ENCODE data around the gene TAF3.

The TAF3 gene

DNA sequence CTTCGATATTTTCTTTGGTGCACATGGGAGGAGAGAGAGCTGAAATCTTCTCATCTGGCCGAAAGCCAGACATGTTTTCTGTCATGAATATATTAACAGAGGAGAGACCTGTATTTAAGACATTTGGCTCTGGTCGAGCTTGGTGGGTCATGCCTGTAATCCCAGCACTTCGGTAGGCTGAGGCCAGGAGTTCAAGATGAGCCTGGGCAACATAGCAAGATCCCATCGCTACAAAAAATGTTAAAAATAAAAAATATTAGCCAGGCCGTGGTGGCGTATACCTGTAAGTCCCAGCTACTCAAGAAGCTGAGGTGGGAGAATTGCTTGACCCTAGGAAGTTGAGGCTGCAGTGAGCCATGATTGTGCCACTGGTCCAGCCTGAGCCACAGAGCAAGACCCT, 214.3 kb downstream of the TAF3 start:
- no peak for DNase-seq (ENCODE audit: low read depth in 2 of 2)

DNA sequence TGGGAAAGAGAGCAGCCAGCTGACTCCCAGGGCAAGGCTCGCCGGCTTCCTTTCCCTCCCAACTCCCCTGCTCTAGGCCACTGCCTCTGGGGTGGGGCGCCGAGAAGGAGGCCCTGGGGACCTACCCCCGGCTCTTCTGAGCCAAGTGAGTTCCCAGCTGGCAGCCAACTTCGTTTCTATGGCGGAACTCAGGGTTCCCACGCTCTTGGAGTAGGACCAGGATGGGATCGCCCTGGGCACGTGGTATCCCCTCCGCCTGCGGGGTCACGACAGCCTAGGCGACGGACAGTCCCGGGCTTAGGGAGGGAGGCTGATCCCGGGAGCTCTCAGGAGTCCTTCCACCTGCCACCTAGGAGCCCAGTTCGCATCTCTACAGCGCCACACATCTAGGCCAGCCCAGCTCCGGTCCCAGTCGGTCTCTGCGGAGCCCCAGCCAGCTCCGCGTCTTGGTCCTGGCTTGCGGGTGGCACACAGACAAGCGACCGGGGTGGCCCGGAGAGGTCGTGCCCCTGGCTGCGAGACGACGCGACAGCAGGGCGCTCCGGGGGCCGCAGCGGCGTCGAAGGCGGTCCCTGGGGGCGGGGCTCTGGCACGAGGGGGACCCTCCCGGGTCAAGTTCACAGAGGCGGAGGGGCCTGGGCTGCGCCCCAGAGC, 215.6 kb downstream of the TAF3 start:
- DNase-seq (ENCODE audit: low read depth in 2 of 2) = no peak

DNA sequence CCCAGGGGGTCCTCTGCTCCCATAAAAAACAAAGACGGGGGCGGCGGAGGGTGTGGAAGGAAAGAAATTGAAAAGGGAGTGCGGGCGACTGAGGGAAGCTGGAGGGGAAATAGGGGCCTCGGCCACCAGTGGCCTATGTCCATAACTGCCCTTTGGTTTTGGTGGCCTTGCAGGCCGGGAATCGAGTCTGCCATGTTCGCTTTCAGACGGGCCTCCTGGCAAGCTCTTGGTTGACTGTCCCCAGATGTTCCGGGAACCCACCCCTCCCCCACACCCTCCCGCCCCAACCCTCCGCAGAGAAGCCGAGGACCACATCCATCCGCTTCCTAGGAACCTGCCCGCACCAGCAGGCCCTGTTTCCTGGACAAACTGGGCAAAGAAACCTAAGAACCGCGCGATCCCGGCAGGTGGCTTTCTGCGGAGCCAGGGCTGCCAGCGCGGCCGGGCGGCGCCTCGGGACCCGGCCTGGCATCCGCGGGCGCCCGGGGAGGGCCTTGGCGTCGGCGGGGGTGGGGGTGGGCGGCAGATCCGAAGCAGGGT, 216.2 kb downstream of the TAF3 start:
- no peak for DNase-seq (ENCODE audit: low read depth in 2 of 2)

DNA sequence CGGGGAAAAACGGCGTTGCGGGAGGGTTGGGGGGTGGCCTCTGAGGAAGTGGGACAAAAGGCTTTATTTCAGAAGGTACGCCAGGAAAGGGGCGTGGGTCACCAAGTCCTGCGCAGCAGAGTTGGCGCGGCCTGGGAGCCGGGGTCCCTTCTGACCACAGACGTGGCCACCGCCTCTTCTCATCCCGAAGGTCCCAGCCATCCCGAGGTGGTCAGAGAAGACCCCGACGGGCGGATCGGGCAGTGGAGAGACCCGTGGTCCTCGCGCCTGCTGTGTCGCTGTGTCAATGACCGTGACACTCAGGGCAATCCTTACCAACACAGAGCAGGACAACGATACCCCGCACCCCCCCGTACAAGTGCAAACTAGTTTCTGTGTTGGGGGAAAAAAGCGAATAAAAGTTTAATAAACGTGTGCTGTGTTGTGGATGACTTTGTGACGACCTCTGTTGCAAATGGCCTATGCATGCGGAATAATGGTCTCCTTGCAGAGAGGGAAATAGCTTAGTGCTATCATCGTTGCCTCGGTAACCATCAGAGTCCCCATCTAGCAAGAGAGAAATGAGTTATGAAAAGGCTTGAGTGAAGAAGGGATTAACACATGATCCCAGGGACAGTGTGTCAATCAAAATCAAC, 216.8 kb downstream of the TAF3 start:
- DNase-seq (ENCODE audit: low read depth in 2 of 2) = no peak

GRCh38 chr10:8035641-8036470, 217.6 kb downstream of the TAF3 start:
- DNase-seq (ENCODE audit: low read depth in 2 of 2) = no peak

DNA sequence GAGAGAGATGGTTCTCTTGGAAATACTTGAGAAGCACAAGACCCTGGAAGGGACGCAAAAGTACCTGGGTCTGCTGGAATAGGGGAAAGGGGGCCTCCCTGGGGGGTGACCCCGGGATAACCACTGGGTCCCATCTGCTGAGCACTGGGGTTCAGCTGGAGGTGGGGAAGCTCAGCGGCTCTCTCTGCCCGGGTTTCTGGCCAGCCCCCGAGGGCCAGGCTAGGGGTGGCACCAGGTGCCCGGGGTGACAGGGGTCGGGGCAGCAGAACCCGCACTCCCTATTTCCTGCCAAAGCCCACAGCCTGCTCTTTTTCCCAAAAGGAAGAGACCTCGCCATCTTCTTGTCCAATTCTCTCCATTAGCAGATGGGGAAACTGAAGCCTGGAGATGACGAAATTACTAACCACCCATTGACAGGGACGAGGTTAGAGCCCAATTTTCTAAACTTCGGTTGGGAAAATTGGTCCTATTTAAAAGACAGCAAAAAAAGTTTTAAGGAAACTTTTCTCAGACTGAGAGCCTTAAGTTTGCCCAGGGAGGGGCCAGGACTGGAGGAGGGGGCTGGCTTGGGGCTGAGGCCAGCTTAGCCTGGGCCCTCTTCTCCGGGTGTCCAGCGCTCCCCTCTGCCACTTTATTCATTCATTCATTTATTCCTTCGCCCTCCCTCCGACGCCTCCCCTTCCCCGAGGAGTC, 218.3 kb downstream of the TAF3 start:
- DNase-seq (ENCODE audit: low read depth in 2 of 2) = no peak

DNA sequence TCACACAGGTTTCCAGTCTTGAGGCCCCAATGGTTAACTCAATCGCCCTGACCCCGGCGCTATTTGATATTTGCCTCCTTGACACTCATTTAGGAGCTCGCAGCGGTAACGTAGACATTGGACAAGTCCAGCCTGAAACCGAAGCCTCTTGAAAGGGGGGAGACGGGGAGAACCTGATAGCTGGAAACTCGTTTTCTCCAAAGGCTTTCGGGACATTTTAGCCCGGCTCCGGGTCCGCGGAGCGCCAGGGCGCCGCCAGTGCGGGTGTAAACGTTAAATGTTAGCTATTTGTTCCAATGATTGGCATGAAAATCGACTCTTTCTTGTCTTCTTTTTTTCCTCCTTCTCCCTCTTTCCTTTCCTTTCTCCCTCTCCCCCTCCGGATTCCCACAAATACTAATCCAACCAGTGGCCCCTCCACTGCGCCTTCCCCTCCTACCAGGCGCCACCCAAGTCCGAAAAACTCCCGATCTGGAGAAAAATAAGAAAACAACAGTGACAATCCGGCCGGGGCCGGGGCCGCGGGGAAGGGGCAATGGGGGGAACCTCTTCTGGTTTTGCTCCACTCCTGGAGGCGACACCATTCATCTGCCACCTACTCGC, 219.0 kb downstream of the TAF3 start:
- DNase-seq (ENCODE audit: low read depth in 2 of 2) = no peak

DNA sequence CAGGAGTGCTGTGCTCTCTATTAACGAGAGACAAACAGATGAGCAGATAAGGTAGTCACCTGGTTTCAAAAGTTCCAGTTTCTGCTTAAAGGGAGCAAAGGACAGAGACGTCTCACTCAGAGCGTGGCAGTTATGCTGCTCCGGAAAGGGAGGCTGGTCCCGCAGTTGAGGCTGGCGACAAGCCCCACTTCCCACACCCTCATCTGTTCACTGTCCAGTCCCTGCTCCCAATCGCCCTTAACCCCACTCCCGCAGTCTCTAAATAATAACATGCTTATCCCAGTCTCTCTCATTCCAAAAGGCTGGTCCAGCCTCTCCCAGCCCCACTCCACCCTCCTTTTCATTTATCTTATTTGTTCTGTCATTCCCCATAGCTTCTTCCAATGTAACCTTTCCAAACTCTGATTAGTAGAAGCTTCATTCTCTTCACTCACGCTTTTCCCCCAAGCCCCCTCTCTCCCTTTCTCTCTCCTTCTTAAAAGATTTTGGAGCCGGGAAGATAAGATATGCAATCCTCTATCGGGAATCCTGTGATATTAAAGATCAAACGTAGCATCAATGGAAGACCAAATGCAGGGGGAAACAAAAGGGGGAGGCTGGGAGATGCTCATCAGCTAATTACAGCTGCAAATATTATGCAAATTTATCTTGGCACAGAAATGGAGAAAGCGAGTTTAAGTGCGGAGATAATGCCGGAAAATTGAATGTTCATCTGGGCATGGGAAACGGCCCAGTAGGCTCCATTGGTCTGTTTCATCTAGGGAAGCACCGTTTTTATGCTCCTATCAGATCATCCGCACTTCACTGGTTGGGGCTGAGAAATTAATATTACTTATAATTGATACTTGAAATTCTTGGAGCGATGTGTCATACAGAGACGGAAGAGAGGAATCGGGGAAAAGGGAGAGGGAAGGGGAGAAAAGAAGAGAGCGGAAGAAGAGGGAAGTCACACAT, 219.9 kb downstream of the TAF3 start:
- no peak for DNase-seq (ENCODE audit: low read depth in 2 of 2)

- DNase-seq (ENCODE audit: low read depth in 2 of 2) = no peak
These were observed 221.1 kb downstream of the TAF3 start for GRCh38 chr10:8039321-8039881.

DNA sequence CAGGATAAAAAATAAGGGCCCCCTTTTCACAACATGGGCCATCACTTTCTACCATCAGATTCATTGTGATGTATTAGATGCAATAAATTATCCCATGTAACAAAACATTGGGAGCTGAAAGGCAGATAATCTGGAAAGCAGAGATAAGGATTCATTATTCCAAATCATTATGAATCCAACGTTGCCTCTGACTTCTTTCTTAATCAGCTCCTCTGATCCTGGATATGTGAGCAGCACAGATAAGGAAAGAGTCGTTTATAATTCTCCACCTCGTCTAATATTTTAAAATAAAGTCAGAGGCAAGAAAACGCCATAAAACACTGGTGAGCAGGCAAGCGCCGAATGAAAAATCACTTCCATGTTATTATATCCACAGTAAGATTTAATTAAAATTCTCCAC, 222.3 kb downstream of the TAF3 start:
- DNase-seq (ENCODE audit: low read depth in 2 of 2) = no peak

DNA sequence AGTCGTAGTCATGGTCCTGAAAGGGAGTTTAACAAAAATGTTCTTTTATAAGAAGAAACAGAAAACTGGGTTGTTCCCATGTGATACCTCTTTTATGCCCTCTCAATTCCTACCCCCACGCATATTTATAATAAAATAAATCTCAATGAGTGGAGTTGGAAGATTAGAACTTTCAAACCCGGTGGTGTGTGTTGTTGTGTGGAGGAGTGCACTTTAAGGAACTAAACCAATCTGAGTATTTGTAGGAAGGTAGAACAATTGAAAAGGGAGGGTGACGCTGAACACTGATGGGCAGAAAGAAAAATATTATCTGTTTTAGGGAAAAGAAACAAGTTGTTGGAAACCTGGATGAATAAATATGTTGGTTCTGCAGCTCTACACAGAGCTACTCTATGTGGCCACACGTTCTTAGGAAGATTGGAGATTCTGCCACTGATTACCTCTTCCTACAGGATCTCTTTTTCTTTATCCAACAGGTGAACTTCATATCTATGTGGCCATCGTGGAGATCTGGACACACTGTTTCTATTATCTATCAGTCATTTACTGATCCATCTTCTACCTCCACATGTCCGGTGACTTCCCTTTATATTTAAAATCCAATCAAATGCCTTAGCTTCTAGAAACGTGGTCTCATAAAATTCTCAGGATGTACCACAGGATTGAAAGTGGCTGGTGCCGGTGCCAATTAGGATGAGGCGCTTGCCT, 223.1 kb downstream of the TAF3 start:
- no peak for DNase-seq (ENCODE audit: low read depth in 2 of 2)

DNA sequence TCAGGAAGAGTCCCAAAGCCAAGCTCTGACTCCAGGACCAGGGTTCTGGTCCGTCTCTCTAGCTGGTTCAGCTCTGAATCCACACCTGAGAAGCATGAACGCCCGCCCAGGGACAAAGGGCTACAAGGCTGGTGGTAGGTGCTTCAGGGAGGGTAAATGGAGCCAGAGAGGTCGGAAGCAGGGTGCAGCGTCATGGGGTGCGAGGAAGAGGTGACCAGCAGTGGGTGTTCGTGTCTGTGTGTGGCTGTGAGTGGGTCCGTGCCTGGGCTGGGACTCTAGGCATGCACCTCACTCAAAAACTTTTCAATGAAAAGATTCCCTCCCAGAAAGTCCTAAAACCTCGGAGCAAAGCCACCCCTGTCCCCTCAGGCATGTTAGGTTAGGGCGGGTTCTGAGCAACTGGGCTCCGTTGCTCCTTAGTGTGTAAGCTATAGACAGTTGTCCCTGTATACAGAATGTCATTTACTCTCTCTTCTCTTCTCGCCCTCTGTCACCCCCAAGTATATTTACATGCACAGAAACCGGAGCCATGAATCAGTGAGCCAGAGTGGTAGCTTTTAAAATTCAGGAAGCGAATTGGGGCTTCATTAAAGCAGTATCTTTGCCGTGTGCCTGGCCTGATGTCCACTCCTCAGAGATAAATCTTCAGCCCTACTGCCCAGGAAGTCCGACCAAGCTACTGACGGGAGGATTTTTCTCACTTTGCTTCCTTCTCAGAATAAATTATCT, 223.9 kb downstream of the TAF3 start:
- DNase-seq (ENCODE audit: low read depth in 2 of 2) = no peak

DNA sequence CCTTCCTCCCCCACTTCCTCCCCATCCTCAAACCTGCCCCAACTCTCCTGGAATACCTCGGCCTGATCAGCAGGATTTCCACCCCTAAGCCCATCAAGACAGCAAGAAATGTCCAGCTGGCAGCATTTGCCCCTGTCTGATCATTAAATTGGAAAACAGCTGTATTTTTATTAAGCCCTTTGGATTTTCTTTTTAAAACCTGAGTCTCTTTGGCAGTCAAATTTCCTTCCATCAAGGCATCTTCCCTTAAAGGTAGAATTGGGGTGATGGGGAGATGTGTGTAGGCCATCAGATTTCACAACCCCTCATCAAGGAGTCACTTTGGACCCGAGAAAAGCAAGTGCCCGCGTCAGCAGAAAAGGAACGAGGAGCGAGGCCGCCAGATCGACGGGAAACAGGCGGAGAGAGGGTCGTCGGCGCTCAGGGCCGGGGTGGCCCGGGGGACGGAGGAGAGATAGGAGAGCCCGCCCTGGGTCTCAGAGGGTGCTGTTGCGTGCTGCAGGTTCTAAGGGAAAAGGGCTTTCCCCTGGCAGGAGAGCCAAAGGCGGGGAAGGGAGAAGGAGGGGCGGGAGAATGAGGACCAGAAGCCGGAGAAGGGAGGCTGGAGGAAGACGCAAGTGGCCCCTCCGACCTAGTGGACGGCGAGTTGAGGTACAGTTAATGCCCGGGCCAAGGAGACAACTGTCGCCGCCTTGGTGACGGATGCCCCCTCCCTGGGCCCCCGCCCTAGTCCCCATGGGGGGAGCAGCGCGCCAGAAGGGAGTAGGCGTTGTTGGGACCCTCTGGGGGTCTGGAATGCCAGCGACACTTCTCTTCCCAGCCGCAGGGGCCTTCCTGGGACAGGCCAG, 224.6 kb downstream of the TAF3 start:
- DNase-seq (ENCODE audit: low read depth in 2 of 2) = no peak

DNA sequence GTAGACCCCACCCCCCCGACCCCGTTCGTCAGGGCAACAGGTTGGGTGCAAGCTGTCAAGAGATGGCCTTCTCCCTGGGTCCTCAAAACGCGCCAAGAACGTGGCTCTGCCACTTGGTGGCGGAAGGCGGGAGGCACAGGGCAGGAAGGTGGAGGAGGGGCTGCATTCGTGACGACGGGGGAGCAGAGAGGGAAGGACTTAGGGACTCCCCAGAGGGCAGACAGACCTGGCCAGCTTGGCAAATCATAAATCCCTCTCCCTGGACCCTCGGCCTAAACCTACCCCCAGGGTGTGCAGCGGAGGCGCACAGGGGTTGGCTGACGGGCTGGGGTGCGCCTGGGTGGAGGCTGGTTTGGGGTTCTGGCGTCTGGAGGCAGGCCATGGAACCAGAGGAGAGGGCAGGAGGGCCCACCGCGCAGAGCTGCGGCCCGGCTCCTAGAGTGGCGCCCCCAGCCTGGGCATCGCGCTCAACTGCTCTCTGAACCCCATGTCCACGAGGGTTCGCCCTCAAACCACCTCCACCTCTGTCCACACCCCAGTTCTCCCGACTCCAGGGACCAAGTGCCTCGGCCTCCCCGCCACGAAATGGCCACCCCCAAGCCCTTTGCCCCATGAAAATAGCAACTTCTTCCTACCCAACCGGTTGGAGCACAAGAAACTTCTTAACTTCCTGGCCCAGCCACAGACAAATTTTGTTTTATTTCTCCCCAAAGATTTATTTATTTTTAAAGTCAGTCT, 225.4 kb downstream of the TAF3 start:
- no peak for DNase-seq (ENCODE audit: low read depth in 2 of 2)

GRCh38 chr10:8044331-8044907, 226.1 kb downstream of the TAF3 start:
- DNase-seq (ENCODE audit: low read depth in 2 of 2) = no peak

DNA sequence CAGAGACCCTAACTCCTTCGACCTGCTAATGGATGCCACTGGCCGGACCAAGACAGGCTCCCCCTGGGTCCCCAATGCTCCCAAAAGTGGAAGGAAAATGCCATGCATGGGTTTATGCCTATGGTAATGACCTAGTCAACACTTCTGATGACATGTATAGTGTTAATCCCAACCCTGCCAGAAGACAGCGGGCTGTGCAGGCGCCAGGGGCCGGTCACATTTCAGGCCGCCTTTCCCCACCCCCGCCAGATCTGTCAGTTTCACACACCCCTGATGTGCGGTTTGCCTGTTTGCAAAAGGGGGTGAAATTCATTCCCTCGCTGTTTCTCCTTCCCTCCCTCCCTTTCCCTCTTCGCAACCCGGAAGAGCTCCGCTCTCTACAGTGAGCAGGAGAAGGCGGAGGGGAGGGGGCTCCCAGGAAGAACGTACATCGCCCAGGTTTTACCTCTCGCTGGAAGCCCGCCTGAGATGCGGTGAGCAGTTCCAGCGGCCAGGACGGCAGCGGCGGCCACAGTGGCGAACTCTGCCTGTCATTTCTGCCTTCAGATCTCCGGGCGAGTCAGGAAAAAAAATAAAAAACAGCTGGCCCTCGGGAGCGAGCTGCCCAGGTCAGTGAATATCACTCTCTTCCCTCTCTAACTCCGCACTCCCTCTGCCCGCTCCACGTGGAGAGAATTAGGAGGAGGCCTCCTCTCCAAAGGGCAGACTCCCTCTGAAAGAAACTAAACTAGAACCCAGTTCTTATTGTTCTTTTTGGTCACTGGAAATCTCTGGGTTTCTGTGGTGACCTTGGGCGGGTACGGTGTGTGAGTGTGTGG, 226.8 kb downstream of the TAF3 start:
- DNase-seq (ENCODE audit: low read depth in 2 of 2) = no peak
